WTC11 (cell line): ENCODE results near the gene SEMA3C. TPM values are rescaled to one million over a fixed set of nuclear protein-coding genes. Genes with fewer than 3 reads are reported as not detected.

Experiments
- ATAC-seq: fragments of 200-7000 bp; cut with Tn5 transposase; 2 replicates; pipeline ENCODE4 v1.10.0; 2021; ENCODE audit warnings: mild to moderate bottlenecking, moderate library complexity
- CTCF ChIA-PET: fragments of 300-600 bp; sonication (Branson Sonifier 250); formaldehyde crosslinking; loops from one replicate; lab custom pipeline; 2021; ENCODE audit warnings: antibody characterized with exemption; lab: Charles Lee
- POLR2A ChIA-PET: fragments of 350-600 bp; sonication (Branson Sonifier 250); formaldehyde crosslinking; loops from one replicate; lab custom pipeline; 2021; ENCODE audit warnings: antibody characterized with exemption; lab: Charles Lee
- DNase-seq: peaks from one replicate; pipeline ENCODE4 v3.0.0; 2021; ENCODE audit warnings: low spot score
- H3K27ac Mint-ChIP-seq: 2 replicates; pipeline ENCODE4 v1.8.0; 2021; ENCODE audit warnings: mixed read lengths
- H3K27me3 Mint-ChIP-seq: 2 replicates; pipeline ENCODE4 v1.8.0; 2021; ENCODE audit warnings: low read depth, mild to moderate bottlenecking, moderate library complexity, mixed read lengths
- H3K36me3 Mint-ChIP-seq: 2 replicates; pipeline ENCODE4 v1.8.0; 2021; ENCODE audit warnings: mixed read lengths
- H3K4me1 Mint-ChIP-seq: 2 replicates; pipeline ENCODE4 v1.8.0; 2022; ENCODE audit warnings: mixed read lengths
- H3K4me3 Mint-ChIP-seq: 2 replicates; pipeline ENCODE4 v1.8.0; 2021; ENCODE audit warnings: mild to moderate bottlenecking, moderate library complexity, mixed read lengths
- H3K9me3 Mint-ChIP-seq: 2 replicates; pipeline ENCODE4 v1.8.0; 2021; ENCODE audit warnings: mixed read lengths
- ESRRA ChIP-seq: sonication (generic); formaldehyde crosslinking; IDR thresholded peaks from 2 replicates; pipeline ENCODE4 v1.8.1; 2022; ENCODE audit warnings: mild to moderate bottlenecking, missing genetic modification reagents, borderline replicate concordance
- ETV6 ChIP-seq: sonication (generic); formaldehyde crosslinking; IDR thresholded peaks from 2 replicates; pipeline ENCODE4 v1.8.1; 2022; ENCODE audit warnings: mild to moderate bottlenecking, missing genetic modification reagents
- FOXP1 ChIP-seq: sonication (generic); formaldehyde crosslinking; IDR thresholded peaks from 2 replicates; pipeline ENCODE4 v1.8.0; 2022; ENCODE audit warnings: missing genetic modification reagents, mild to moderate bottlenecking, moderate library complexity, borderline replicate concordance
- GABPB1 ChIP-seq: sonication (generic); formaldehyde crosslinking; IDR thresholded peaks from 2 replicates; pipeline ENCODE4 v1.8.1; 2023; ENCODE audit warnings: mild to moderate bottlenecking, missing genetic modification reagents
- JUN ChIP-seq: sonication (generic); formaldehyde crosslinking; IDR thresholded peaks from 2 replicates; pipeline ENCODE4 v1.8.0; 2023; ENCODE audit warnings: mild to moderate bottlenecking, missing genetic modification reagents
- NFE2L1 ChIP-seq: sonication (generic); formaldehyde crosslinking; IDR thresholded peaks from 2 replicates; pipeline ENCODE4 v1.8.1; 2023; ENCODE audit warnings: missing genetic modification reagents
- NFYB ChIP-seq: sonication (generic); formaldehyde crosslinking; conservative IDR thresholded peaks from 2 replicates; pipeline ENCODE4 v1.8.0; 2022; ENCODE audit warnings: low read depth, missing genetic modification reagents
- SOX15 ChIP-seq: fragments of 250-450 bp; sonication (Bioruptor Pico); IDR thresholded peaks from 2 replicates; pipeline ENCODE4 v1.9.0; 2021; ENCODE audit warnings: mild to moderate bottlenecking
- SP1 ChIP-seq: sonication (generic); formaldehyde crosslinking; conservative IDR thresholded peaks from 2 replicates; pipeline ENCODE4 v1.8.1; 2022; ENCODE audit warnings: missing genetic modification reagents
- TCF7 ChIP-seq: sonication (generic); formaldehyde crosslinking; IDR thresholded peaks from 2 replicates; pipeline ENCODE4 v1.8.0; 2022; ENCODE audit warnings: mild to moderate bottlenecking, low read depth, missing genetic modification reagents, moderate library complexity
- TP53 ChIP-seq: sonication (generic); formaldehyde crosslinking; IDR thresholded peaks from 2 replicates; pipeline ENCODE4 v1.8.1; 2023; ENCODE audit warnings: mild to moderate bottlenecking, missing genetic modification reagents
- ZBTB21 ChIP-seq: sonication (generic); formaldehyde crosslinking; IDR thresholded peaks from 2 replicates; pipeline ENCODE4 v1.8.1; 2023; ENCODE audit warnings: mild to moderate bottlenecking, missing genetic modification reagents, borderline replicate concordance
- ZNF232 ChIP-seq: sonication (generic); formaldehyde crosslinking; IDR thresholded peaks from 2 replicates; pipeline ENCODE4 v1.8.0; 2022; ENCODE audit warnings: mild to moderate bottlenecking, missing genetic modification reagents
- ZNF416 ChIP-seq: fragments of 250-450 bp; sonication (Bioruptor Pico); IDR thresholded peaks from 2 replicates; pipeline ENCODE4 v1.9.0; 2021; ENCODE audit warnings: mild to moderate bottlenecking, inconsistent platforms
- ZNF423 ChIP-seq: fragments of 250-450 bp; sonication (Bioruptor Pico); IDR thresholded peaks from 2 replicates; pipeline ENCODE4 v2.1.2; 2022; ENCODE audit warnings: mild to moderate bottlenecking, moderate library complexity
- total RNA-seq: library from RNA; stranded (reverse); gene quantifications from 3 replicates; pipeline ENCODE4 v1.2.3, GENCODE V29; 2021
- TF ChIP-seq, protein P1 (sequence below): fragments of 250-450 bp; sonication (Bioruptor Pico); IDR thresholded peaks from 2 replicates; pipeline ENCODE4 v2.1.2; 2022; ENCODE audit warnings: mild to moderate bottlenecking, moderate library complexity
- TF ChIP-seq, protein P2 (sequence below): fragments of 250-450 bp; sonication (Bioruptor Pico); conservative IDR thresholded peaks from 2 replicates; pipeline ENCODE4 v1.9.0; 2021; ENCODE audit warnings: mild to moderate bottlenecking
- TF ChIP-seq, protein P3 (sequence below): sonication (generic); formaldehyde crosslinking; IDR thresholded peaks from 2 replicates; pipeline ENCODE4 v1.8.1; 2023; ENCODE audit warnings: mild to moderate bottlenecking, moderate library complexity, missing genetic modification reagents
- TF ChIP-seq, protein P4 (sequence below): sonication (generic); formaldehyde crosslinking; IDR thresholded peaks from 2 replicates; pipeline ENCODE4 v1.8.0; 2022; ENCODE audit warnings: missing genetic modification reagents
- TF ChIP-seq, protein P5 (sequence below): sonication (generic); formaldehyde crosslinking; IDR thresholded peaks from 2 replicates; pipeline ENCODE4 v1.8.1; 2023; ENCODE audit warnings: mild to moderate bottlenecking, missing genetic modification reagents, moderate library complexity
- TF ChIP-seq, protein P6 (sequence below): sonication (generic); formaldehyde crosslinking; IDR thresholded peaks from 2 replicates; pipeline ENCODE4 v1.8.1; 2023; ENCODE audit warnings: mild to moderate bottlenecking, missing genetic modification reagents
- TF ChIP-seq, protein P7 (sequence below): sonication (generic); formaldehyde crosslinking; IDR thresholded peaks from 2 replicates; pipeline ENCODE4 v1.8.1; 2022; ENCODE audit warnings: mild to moderate bottlenecking, moderate library complexity, missing genetic modification reagents
- TF ChIP-seq, protein P8 (sequence below): fragments of 250-450 bp; sonication (Bioruptor Pico); IDR thresholded peaks from 2 replicates; pipeline ENCODE4 v1.8.0; 2021; ENCODE audit warnings: mild to moderate bottlenecking

The SEMA3C gene
- total RNA-seq, 1 experiment from 2014 or later = 2.1 TPM

DNA sequence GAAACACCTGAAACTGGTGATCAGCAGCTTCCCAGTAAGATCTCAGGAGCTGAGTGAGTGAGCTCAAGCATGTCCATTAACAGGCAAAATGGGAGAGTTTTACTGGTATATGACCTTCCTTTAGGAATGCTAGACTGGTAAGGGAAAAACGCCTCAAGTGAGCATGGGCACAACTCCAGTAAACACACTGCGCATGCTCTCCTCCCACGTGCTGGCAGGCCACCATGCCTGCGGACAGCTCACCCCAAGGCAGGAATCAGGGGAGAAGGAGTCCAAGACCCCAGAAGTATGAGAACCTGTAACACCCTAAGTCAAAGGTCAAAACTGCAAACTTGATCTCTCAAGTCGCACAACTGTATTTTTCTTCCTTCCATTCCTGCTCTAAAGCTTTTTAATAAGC, 152.1 kb downstream of the SEMA3C start (continued):
- TF ChIP-seq, protein P1, sequence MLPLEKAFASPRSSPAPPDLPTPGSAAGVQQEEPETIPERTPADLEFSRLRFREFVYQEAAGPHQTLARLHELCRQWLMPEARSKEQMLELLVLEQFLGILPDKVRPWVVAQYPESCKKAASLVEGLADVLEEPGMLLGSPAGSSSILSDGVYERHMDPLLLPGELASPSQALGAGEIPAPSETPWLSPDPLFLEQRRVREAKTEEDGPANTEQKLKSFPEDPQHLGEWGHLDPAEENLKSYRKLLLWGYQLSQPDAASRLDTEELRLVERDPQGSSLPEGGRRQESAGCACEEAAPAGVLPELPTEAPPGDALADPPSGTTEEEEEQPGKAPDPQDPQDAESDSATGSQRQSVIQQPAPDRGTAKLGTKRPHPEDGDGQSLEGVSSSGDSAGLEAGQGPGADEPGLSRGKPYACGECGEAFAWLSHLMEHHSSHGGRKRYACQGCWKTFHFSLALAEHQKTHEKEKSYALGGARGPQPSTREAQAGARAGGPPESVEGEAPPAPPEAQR (CRISPR knock-in tag) = no peak
- TF ChIP-seq, protein P2, sequence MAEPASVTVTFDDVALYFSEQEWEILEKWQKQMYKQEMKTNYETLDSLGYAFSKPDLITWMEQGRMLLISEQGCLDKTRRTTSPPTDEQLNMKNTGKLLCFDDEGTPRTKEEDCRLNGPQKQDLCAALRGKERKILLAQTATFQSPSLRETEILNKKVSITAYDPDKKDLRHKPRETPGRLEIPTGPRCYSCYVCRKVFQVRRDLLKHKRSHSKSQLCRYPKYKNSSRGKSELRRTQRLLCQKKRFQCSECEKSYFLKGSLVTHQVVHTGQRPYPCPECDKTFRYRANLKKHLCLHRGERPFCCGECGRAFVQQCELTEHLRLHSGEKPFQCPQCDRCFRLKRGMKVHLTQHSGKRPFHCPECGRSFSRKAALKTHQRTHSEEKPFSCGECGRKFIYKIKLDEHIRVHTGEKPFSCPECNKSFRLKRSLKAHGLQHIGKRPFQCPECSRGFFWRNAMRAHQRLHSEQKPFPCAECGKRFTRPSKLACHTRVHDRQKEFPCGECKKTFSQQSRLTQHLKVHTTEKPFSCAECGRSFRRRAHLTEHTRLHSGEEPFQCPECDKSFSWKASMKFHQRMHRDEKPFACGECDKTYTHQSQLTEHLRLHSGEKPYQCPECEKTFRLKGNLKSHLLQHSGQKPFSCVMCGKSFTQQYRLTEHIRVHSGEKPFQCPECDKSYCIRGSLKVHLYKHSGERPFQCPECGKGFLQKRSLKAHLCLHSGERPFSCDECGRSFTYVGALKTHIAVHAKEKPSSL (CRISPR knock-in tag) = no peak
- TF ChIP-seq TP53 = no peak
- TF ChIP-seq, protein P3, sequence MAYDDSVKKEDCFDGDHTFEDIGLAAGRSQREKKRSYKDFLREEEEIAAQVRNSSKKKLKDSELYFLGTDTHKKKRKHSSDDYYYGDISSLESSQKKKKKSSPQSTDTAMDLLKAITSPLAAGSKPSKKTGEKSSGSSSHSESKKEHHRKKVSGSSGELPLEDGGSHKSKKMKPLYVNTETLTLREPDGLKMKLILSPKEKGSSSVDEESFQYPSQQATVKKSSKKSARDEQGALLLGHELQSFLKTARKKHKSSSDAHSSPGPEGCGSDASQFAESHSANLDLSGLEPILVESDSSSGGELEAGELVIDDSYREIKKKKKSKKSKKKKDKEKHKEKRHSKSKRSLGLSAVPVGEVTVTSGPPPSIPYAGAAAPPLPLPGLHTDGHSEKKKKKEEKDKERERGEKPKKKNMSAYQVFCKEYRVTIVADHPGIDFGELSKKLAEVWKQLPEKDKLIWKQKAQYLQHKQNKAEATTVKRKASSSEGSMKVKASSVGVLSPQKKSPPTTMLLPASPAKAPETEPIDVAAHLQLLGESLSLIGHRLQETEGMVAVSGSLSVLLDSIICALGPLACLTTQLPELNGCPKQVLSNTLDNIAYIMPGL (CRISPR knock-in tag) = no peak

DNA sequence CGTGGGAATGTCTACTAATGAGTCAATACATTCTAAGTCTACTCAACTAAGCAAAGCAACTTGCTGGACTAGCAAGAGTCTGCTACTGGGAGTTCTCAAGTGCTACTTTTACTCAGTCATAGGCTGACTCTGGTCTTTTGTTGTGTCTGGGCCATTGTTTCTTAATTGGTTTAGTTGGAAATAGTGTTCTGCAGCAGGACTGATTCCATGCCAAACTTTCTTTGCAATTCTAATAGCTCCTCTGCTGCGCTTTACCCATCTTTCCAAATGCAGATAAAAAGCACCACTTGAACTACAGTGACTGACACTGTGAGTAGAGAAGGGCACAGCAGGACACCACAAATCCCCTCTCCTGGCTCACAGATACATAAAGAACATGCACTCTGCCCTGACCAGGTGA, 154.7 kb downstream of the SEMA3C start:
- no peaks in the 10 kb centered on the region for H3K36me3 Mint-ChIP-seq
- H3K27me3 Mint-ChIP-seq = peaks cover 44% of the 10 kb centered on the region
- ATAC-seq = peak; percentile 96
- H3K27ac Mint-ChIP-seq = peak overlapping the region; percentile 83; the same call in 1 of the 2 replicates
- peak overlapping the region; percentile 32; the same call in 1 of the 2 replicates for H3K4me3 Mint-ChIP-seq
- POLR2A ChIA-PET = no interaction called here
- H3K9me3 Mint-ChIP-seq = no peaks in the 10 kb centered on the region
- DNase-seq = peak; percentile 33
- CTCF ChIA-PET = interaction anchor here (1.0 kb wide), 1 partner anchor 706 kb away, joined by 4 read pairs; no protein-coding TSS in a partner anchor
- H3K4me1 Mint-ChIP-seq = peaks cover 60% of the 10 kb centered on the region
- TF ChIP-seq, protein P4, sequence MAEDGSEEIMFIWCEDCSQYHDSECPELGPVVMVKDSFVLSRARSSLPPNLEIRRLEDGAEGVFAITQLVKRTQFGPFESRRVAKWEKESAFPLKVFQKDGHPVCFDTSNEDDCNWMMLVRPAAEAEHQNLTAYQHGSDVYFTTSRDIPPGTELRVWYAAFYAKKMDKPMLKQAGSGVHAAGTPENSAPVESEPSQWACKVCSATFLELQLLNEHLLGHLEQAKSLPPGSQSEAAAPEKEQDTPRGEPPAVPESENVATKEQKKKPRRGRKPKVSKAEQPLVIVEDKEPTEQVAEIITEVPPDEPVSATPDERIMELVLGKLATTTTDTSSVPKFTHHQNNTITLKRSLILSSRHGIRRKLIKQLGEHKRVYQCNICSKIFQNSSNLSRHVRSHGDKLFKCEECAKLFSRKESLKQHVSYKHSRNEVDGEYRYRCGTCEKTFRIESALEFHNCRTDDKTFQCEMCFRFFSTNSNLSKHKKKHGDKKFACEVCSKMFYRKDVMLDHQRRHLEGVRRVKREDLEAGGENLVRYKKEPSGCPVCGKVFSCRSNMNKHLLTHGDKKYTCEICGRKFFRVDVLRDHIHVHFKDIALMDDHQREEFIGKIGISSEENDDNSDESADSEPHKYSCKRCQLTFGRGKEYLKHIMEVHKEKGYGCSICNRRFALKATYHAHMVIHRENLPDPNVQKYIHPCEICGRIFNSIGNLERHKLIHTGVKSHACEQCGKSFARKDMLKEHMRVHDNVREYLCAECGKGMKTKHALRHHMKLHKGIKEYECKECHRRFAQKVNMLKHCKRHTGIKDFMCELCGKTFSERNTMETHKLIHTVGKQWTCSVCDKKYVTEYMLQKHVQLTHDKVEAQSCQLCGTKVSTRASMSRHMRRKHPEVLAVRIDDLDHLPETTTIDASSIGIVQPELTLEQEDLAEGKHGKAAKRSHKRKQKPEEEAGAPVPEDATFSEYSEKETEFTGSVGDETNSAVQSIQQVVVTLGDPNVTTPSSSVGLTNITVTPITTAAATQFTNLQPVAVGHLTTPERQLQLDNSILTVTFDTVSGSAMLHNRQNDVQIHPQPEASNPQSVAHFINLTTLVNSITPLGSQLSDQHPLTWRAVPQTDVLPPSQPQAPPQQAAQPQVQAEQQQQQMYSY (CRISPR knock-in tag) = no peak
- TF ChIP-seq ZNF232 (CRISPR knock-in tag) (0 out of 2 replicates have a peak, but pooled peaks have one; percentile 20), NFYB (no peak), TCF7 (CRISPR knock-in tag) (no peak), GABPB1 (CRISPR knock-in tag) (no peak), ETV6 (CRISPR knock-in tag) (no peak), ZNF416 (CRISPR knock-in tag) (no peak), ZBTB21 (CRISPR knock-in tag) (peak; percentile 75; the same call in 1 of the 2 replicates), JUN (CRISPR knock-in tag) (no peak), ZNF423 (CRISPR knock-in tag) (peak; percentile 67), SP1 (CRISPR knock-in tag) (peak; percentile 56; the same call in 1 of the 2 replicates), NFE2L1 (CRISPR knock-in tag) (no peak), SOX15 (CRISPR knock-in tag) (no peak), FOXP1 (CRISPR knock-in tag) (no peak), ESRRA (CRISPR knock-in tag) (no peak)
- TF ChIP-seq, protein P5, sequence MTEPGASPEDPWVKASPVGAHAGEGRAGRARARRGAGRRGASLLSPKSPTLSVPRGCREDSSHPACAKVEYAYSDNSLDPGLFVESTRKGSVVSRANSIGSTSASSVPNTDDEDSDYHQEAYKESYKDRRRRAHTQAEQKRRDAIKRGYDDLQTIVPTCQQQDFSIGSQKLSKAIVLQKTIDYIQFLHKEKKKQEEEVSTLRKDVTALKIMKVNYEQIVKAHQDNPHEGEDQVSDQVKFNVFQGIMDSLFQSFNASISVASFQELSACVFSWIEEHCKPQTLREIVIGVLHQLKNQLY (CRISPR knock-in tag) = no peak
- TF ChIP-seq, protein P6, sequence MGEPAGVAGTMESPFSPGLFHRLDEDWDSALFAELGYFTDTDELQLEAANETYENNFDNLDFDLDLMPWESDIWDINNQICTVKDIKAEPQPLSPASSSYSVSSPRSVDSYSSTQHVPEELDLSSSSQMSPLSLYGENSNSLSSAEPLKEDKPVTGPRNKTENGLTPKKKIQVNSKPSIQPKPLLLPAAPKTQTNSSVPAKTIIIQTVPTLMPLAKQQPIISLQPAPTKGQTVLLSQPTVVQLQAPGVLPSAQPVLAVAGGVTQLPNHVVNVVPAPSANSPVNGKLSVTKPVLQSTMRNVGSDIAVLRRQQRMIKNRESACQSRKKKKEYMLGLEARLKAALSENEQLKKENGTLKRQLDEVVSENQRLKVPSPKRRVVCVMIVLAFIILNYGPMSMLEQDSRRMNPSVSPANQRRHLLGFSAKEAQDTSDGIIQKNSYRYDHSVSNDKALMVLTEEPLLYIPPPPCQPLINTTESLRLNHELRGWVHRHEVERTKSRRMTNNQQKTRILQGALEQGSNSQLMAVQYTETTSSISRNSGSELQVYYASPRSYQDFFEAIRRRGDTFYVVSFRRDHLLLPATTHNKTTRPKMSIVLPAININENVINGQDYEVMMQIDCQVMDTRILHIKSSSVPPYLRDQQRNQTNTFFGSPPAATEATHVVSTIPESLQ (CRISPR knock-in tag) = no peak
- TF ChIP-seq, protein P7, sequence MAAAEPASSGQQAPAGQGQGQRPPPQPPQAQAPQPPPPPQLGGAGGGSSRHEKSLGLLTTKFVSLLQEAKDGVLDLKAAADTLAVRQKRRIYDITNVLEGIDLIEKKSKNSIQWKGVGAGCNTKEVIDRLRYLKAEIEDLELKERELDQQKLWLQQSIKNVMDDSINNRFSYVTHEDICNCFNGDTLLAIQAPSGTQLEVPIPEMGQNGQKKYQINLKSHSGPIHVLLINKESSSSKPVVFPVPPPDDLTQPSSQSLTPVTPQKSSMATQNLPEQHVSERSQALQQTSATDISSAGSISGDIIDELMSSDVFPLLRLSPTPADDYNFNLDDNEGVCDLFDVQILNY = no peak
- TF ChIP-seq, protein P8, sequence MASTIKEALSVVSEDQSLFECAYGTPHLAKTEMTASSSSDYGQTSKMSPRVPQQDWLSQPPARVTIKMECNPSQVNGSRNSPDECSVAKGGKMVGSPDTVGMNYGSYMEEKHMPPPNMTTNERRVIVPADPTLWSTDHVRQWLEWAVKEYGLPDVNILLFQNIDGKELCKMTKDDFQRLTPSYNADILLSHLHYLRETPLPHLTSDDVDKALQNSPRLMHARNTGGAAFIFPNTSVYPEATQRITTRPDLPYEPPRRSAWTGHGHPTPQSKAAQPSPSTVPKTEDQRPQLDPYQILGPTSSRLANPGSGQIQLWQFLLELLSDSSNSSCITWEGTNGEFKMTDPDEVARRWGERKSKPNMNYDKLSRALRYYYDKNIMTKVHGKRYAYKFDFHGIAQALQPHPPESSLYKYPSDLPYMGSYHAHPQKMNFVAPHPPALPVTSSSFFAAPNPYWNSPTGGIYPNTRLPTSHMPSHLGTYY (CRISPR knock-in tag) = no peak
